G401 (cell line): ENCODE measurements around the gene FAM120B. TPM values are rescaled to one million over a fixed set of nuclear protein-coding genes. Genes with fewer than 3 reads are reported as not detected.

Experiments
- total RNA-seq: library from RNA; depleted of rRNA; stranded (reverse); fragments of >200 nt; shearing (Covaris generic); gene quantifications from 2 replicates; pipeline ENCODE4 v1.2.3, GENCODE V29; 2014; rRNA removed

FAM120B gene
- total RNA-seq, 1 experiment from 2014 or later: 9.4 TPM

Other genes starting within 250 kb of the FAM120B start
- gene DLL1, start 15.7 kb upstream of the FAM120B start, total RNA-seq: 0.18 and 0.51 TPM in 2 replicates
- gene PSMB1, start 246.5 kb downstream of the FAM120B start, total RNA-seq: 829 and 913 TPM in 2 replicates
- gene TBP, start 247.6 kb downstream of the FAM120B start, total RNA-seq: 32.8 and 37.8 TPM in 2 replicates